Panc1 (cell line): ENCODE measurements around the gene NSD2. TPM values are rescaled to one million over a fixed set of nuclear protein-coding genes. Genes with fewer than 3 reads are reported as not detected.
"Not testable (repeated sequence)": the region's sequence is repeated elsewhere in the genome, so short reads cannot be mapped to it uniquely, and the experiment has no call there.

ENCODE experiments used
- ATAC-seq: fragments of 200-7000 bp; cut with Tn5 transposase; 2 replicates; pipeline ENCODE4 v1.9.1; 2020; ENCODE audit warnings: mild to moderate bottlenecking, moderate library complexity
- BruUV-seq: library from RNA; stranded (reverse); fragments of 400-500 nt; replicated peaks from 2 replicates; lab custom pipeline; 2021; lab: Mats Ljungman, UMichigan
- CTCF ChIA-PET: fragments of 300-600 bp; sonication (Branson Sonifier 250); formaldehyde crosslinking; loops from one replicate; lab custom pipeline; 2022; ENCODE audit warnings: antibody characterized with exemption; lab: Charles Lee
- POLR2A ChIA-PET: fragments of 300-600 bp; sonication (Branson Sonifier 250); formaldehyde crosslinking; loops from one replicate; lab custom pipeline; 2022; ENCODE audit warnings: antibody characterized with exemption; lab: Charles Lee
- DNase-seq: peaks from one replicate; pipeline ENCODE4 v3.0.0-alpha.2; 2010; ENCODE audit warnings: low read depth, low spot score
- H3K27ac ChIP-seq: 2 replicates; pipeline ENCODE4 v1.5.1; 2011; ENCODE audit warnings: mild to moderate bottlenecking, low read length, inconsistent platforms
- H3K27me3 ChIP-seq: fragments of 200-500 bp; sonication (Bioruptor generic); 2 replicates; pipeline ENCODE4 v1.6.0; 2014; ENCODE audit warnings: low read length, inconsistent platforms; ENCODE audit not compliant: control insufficient read depth, insufficient read depth
- H3K36me3 ChIP-seq: fragments of 200-500 bp; sonication (Bioruptor generic); 2 replicates; pipeline ENCODE4 v1.5.1; 2014; ENCODE audit warnings: inconsistent platforms, mild to moderate bottlenecking, low read length, moderate library complexity; ENCODE audit not compliant: control insufficient read depth, insufficient read depth
- H3K4me1 ChIP-seq: 2 replicates; pipeline ENCODE4 v1.5.1; 2011; ENCODE audit warnings: inconsistent platforms, mild to moderate bottlenecking, low read length, moderate library complexity; ENCODE audit not compliant: control insufficient read depth, insufficient read depth
- H3K4me3 ChIP-seq, 2 experiments: 2 replicates each; pipeline ENCODE4 v1.5.1; 2011 to 2012; ENCODE audit warnings: low read depth in 2 of 2, low read length in 2 of 2, mild to moderate bottlenecking in 2 of 2, inconsistent platforms in 1 of 2, moderate library complexity in 1 of 2
- H3K9me3 ChIP-seq: fragments of 200-500 bp; sonication (Bioruptor generic); 2 replicates; pipeline ENCODE4 v1.5.1; 2014; ENCODE audit warnings: low read depth, mild to moderate bottlenecking, inconsistent platforms, low read length, moderate library complexity; ENCODE audit not compliant: control insufficient read depth, insufficient read depth
- CTCF ChIP-seq: fragments of 450-650 bp; IDR thresholded peaks from 2 replicates; pipeline ENCODE4 v1.5.1; 2017; ENCODE audit warnings: mild to moderate bottlenecking
- POLR2AphosphoS5 ChIP-seq: IDR thresholded peaks from 2 replicates; pipeline ENCODE4 v1.6.1; 2012; ENCODE audit warnings: mild to moderate bottlenecking, low read depth, low read length, moderate library complexity
- REST ChIP-seq, 2 experiments: IDR thresholded peaks; 2 replicates each; pipeline ENCODE4 v1.6.1; 2011 to 2012; ENCODE audit warnings: low read depth in 2 of 2, control low read depth in 1 of 2, low read length in 1 of 2, mild to moderate bottlenecking in 1 of 2, moderate library complexity in 1 of 2; ENCODE audit not compliant: insufficient read depth in 1 of 2
- SIN3A ChIP-seq: IDR thresholded peaks from 2 replicates; pipeline ENCODE4 v1.6.1; 2012; ENCODE audit warnings: low read depth, mild to moderate bottlenecking, low read length, moderate library complexity, borderline replicate concordance; ENCODE audit not compliant: insufficient read depth
- TCF7L2 ChIP-seq: IDR thresholded peaks from 2 replicates; pipeline ENCODE4 v1.6.1; 2011; ENCODE audit warnings: mild to moderate bottlenecking, low read depth, low read length, inconsistent platforms
- in situ Hi-C: cut with HindIII; loops from 2 replicates; pipeline ENCODE4 v1.10.0; 2016; ENCODE audit warnings: low sequenced_read_pairs, low pct_unique_long_range_greater_than_20kb
- intact Hi-C: fragments of 100-400 bp; cut with micrococcal nuclease; formaldehyde crosslinking; loops from one replicate; pipeline ENCODE4 v1.10.0; 2022; ENCODE audit not compliant: unreplicated experiment
- total RNA-seq: library from RNA; stranded (reverse); gene quantifications from one replicate; pipeline ENCODE4 v1.2.1, GENCODE V29; 2021; ENCODE audit not compliant: unreplicated experiment

NSD2 gene
- total RNA-seq, 1 experiment from 2014 or later: 116 TPM

GRCh38 chr4:1993169-1993516 is 122.0 kb downstream of the NSD2 start:
- intact Hi-C loops: no loop called here
- ChIA-PET CTCF (no interaction called here), POLR2A (no interaction called here)
- in situ Hi-C loops: no loop called here
- no TSS peak for BruUV-seq
- TF ChIP-seq SIN3A: no peak
- DNase-seq: no peak
- no peaks in the 10 kb centered on the region for H3K27me3 ChIP-seq
- ATAC-seq: no peak
- no peaks in the 10 kb centered on the region for H3K36me3 ChIP-seq
- no peak overlapping the region for H3K27ac ChIP-seq
- H3K4me3 ChIP-seq: no peak overlapping the region
- no peaks in the 10 kb centered on the region for H3K9me3 ChIP-seq
- H3K4me1 ChIP-seq: no peaks in the 10 kb centered on the region

GRCh38 chr4:1993718-1994516 is 122.7 kb downstream of the NSD2 start:
- H3K36me3 ChIP-seq, ATAC-seq, H3K27ac ChIP-seq, DNase-seq, in situ Hi-C loops, H3K4me1 ChIP-seq, BruUV-seq, H3K9me3 ChIP-seq, intact Hi-C loops, H3K27me3 ChIP-seq, POLR2A ChIA-PET, CTCF ChIA-PET, H3K4me3 ChIP-seq: not testable (repeated sequence)

- CTCF ChIA-PET: no interaction called here
These were observed 123.7 kb downstream of the NSD2 start for GRCh38 chr4:1994938-1995337.

GRCh38 chr4:1996866-1997611 is 125.8 kb downstream of the NSD2 start:
- POLR2A ChIA-PET: no interaction called here
- no peak for TF ChIP-seq TCF7L2
- no peak for TF ChIP-seq POLR2AphosphoS5
- no peak for TF ChIP-seq CTCF
- TF ChIP-seq SIN3A: no peak
- TF ChIP-seq REST (IDR thresholded peaks at IDR 0.05; ENCODE audit: insufficient read depth in 1 of 2, low read depth in 2 of 2, low read length in 1 of 2): no peak
- H3K9me3 ChIP-seq: no peaks in the 10 kb centered on the region
- DNase-seq (no peak), ATAC-seq (no peak)
- in situ Hi-C loops: no loop called here
- H3K36me3 ChIP-seq: no peaks in the 10 kb centered on the region
- H3K4me3 ChIP-seq: no peak overlapping the region
- BruUV-seq: no TSS peak
- intact Hi-C loops: no loop called here
- H3K27ac ChIP-seq: no peak overlapping the region
- no peaks in the 10 kb centered on the region for H3K4me1 ChIP-seq
- no peaks in the 10 kb centered on the region for H3K27me3 ChIP-seq
- CTCF ChIA-PET: no interaction called here

More at GRCh38 chr4:1994938-1995337, 123.7 kb downstream of the NSD2 start:
- DNase-seq (no peak), ATAC-seq (no peak)
- H3K4me1 ChIP-seq: no peaks in the 10 kb centered on the region
- no peaks in the 10 kb centered on the region for H3K27me3 ChIP-seq
- no peak overlapping the region for H3K27ac ChIP-seq
- no peaks in the 10 kb centered on the region for H3K9me3 ChIP-seq
- no peak for TF ChIP-seq SIN3A
- no peaks in the 10 kb centered on the region for H3K36me3 ChIP-seq
- POLR2A ChIA-PET: no interaction called here
- in situ Hi-C loops (no loop called here), intact Hi-C loops (no loop called here)
- BruUV-seq: no TSS peak
- H3K4me3 ChIP-seq: no peak overlapping the region
